K562 (cell line): ENCODE results near the gene SSU72. TPM values are rescaled to one million over a fixed set of nuclear protein-coding genes. Genes with fewer than 3 reads are reported as not detected.
A peak's percentile ranks its signal among the peaks of the same experiment; 100 is the strongest.
"Not testable (repeated sequence)": the region's sequence is repeated elsewhere in the genome, so short reads cannot be mapped to it uniquely, and the experiment has no call there.

Experiments used
- ATAC-seq: fragments of 200-7000 bp; cut with Tn5 transposase; 3 replicates; pipeline ENCODE4 v1.9.1; 2020; ENCODE audit warnings: moderate library complexity
- BruUV-seq: library from RNA; stranded (reverse); fragments of 400-500 nt; replicated peaks from 2 replicates; lab custom pipeline; 2021; lab: Mats Ljungman, UMichigan
- CTCF ChIA-PET: fragments of 300-600 bp; formaldehyde crosslinking; extraction: SDS; loops from one replicate; lab custom pipeline; 2021; ENCODE audit warnings: low intra/inter-chr PET ratio; lab: Yijun Ruan, JAX
- POLR2A ChIA-PET: fragments of 300-600, 350-650 bp; sonication (Branson Sonifier 250); formaldehyde crosslinking; extraction: SDS; loops from one replicate; lab custom pipeline; 2021; ENCODE audit warnings: antibody characterized with exemption, inconsistent platforms; lab: Yijun Ruan, JAX
- DNase-seq, 4 experiments: peaks; one replicate each; pipeline versions ENCODE4 v3.0.0 to v3.0.0-alpha.2; 2011 to 2018; ENCODE audit warnings: low spot score in 3 of 4, mixed read lengths in 3 of 4; ENCODE audit errors: extremely low read depth in 1 of 4
- FAIRE-seq: peaks from 2 replicates; lab custom pipeline; 2011; peaks lifted over from hg19 to GRCh38; lab: Jason Lieb, UNC
- H2AFZ ChIP-seq: 2 replicates; pipeline ENCODE4 v1.6.0; 2011; ENCODE audit warnings: low read depth, low read length, control low read depth, inconsistent platforms
- H3K27ac ChIP-seq: fragments of 200-600 bp; 3 replicates; pipeline ENCODE4 v1.8.0; 2011; ENCODE audit warnings: low read depth, mild to moderate bottlenecking, control low read depth, inconsistent platforms, low read length, moderate library complexity, mixed read lengths; ENCODE audit errors: extremely low read depth
- H3K27me3 ChIP-seq, 2 experiments: fragments of 300-600 bp in 1 of 2; 2 replicates in 1 of 2; 3 replicates in 1 of 2; pipeline versions ENCODE4 v1.6.0 to v1.8.0; 2011; ENCODE audit warnings: inconsistent platforms in 2 of 2, low read length in 2 of 2, mild to moderate bottlenecking in 1 of 2, mixed read lengths in 1 of 2, moderate library complexity in 1 of 2; ENCODE audit not compliant: control insufficient read depth in 2 of 2, insufficient read depth in 2 of 2
- H3K36me3 ChIP-seq: fragments of 300-600 bp; 3 replicates; pipeline ENCODE4 v1.8.0; 2011; ENCODE audit warnings: mild to moderate bottlenecking, low read length, inconsistent platforms; ENCODE audit not compliant: control insufficient read depth, insufficient read depth
- H3K4me1 ChIP-seq, 2 experiments: fragments of 200-600 bp in 1 of 2; replicated peaks in 1 of 2; 2 replicates in 1 of 2; 3 replicates in 1 of 2; pipeline versions ENCODE4 v1.5.1 to v1.8.0; 2011; ENCODE audit warnings: inconsistent platforms in 2 of 2, low read length in 2 of 2, mild to moderate bottlenecking in 1 of 2, mixed read lengths in 1 of 2, moderate library complexity in 1 of 2; ENCODE audit not compliant: control insufficient read depth in 2 of 2, insufficient read depth in 2 of 2
- H3K4me2 ChIP-seq: 2 replicates; pipeline ENCODE4 v1.6.1; 2011; ENCODE audit warnings: low read length, control low read depth, inconsistent platforms, mixed read lengths; ENCODE audit not compliant: insufficient read depth
- H3K4me3 ChIP-seq: fragments of 200-600 bp; sonication (generic), shearing (Covaris generic); 2 replicates; pipeline ENCODE4 v1.5.1; 2016; ENCODE audit warnings: control low read depth, inconsistent platforms
- H3K79me2 ChIP-seq: fragments of 200-600 bp; 3 replicates; pipeline ENCODE4 v1.8.0; 2011; ENCODE audit warnings: low read length, inconsistent platforms; ENCODE audit not compliant: control insufficient read depth, insufficient read depth
- H3K9ac ChIP-seq, 2 experiments: 2 replicates each; pipeline versions ENCODE4 v1.6.0 to v1.6.1; 2011; ENCODE audit warnings: low read depth in 2 of 2, low read length in 2 of 2, control low read depth in 1 of 2, inconsistent platforms in 1 of 2, mild to moderate bottlenecking in 1 of 2, mixed read lengths in 1 of 2; ENCODE audit not compliant: insufficient read depth in 1 of 2
- H3K9me1 ChIP-seq: one replicate; pipeline ENCODE4 v1.6.0; 2011; ENCODE audit warnings: inconsistent platforms, mild to moderate bottlenecking, low read length, moderate library complexity; ENCODE audit not compliant: control insufficient read depth, insufficient read depth
- H3K9me3 ChIP-seq: replicated peaks from 2 replicates; pipeline ENCODE4 v1.5.1; 2011; ENCODE audit warnings: low read depth, low read length, inconsistent platforms; ENCODE audit not compliant: control insufficient read depth, insufficient read depth
- H4K20me1 ChIP-seq: replicated peaks from 2 replicates; pipeline ENCODE4 v1.6.1; 2011; ENCODE audit warnings: low read length, inconsistent platforms, mixed read lengths; ENCODE audit not compliant: control insufficient read depth, insufficient read depth
- HES1 ChIP-seq: fragments of 450-650 bp; IDR thresholded peaks from 2 replicates; pipeline ENCODE4 v1.6.1; 2016; ENCODE audit warnings: low read depth, mild to moderate bottlenecking, moderate library complexity
- POLR2A ChIP-seq: fragments of 450-650 bp; conservative IDR thresholded peaks from 2 replicates; pipeline ENCODE4 v1.6.1; 2016
- POLR2G ChIP-seq: fragments of 200-400 bp; formaldehyde crosslinking; IDR thresholded peaks from 2 replicates; pipeline ENCODE4 v1.6.1; 2017; ENCODE audit warnings: low read depth, mild to moderate bottlenecking, antibody characterized with exemption, low read length, moderate library complexity
- PRDM10 ChIP-seq: fragments of 450-650 bp; IDR thresholded peaks from 2 replicates; pipeline ENCODE4 v1.6.1; 2018; ENCODE audit not compliant: partially characterized antibody
- WGBS: fragments of 100-300 bp; shearing (Covaris generic); methylation state at CpG from one replicate; pipeline ENCODE4 v1.1.6; 2016; ENCODE audit warnings: low coverage, mixed read lengths; ENCODE audit not compliant: insufficient coverage; ENCODE audit errors: missing lambda C conversion rate; 5-methylcytosine and 5-hydroxymethylcytosine counted together
- in situ Hi-C: fragments of 300-500 bp; cut with MboI; formaldehyde crosslinking; loops from 4 replicates; pipeline ENCODE4 v1.15.0; 2018; ENCODE audit warnings: inconsistent platforms, mixed read lengths
- intact Hi-C: fragments of 100-400 bp; cut with micrococcal nuclease; formaldehyde crosslinking; loops from 2 replicates; pipeline ENCODE4 v1.14.2; 2022
- polyA plus RNA-seq, 8 experiments: library from polyadenylated mRNA; depleted of rRNA in 4 of 8; stranded (reverse) in 5 of 8; unstranded in 3 of 8; fragments of >200 nt; fragmentation: Nextera tagmentation in 2 of 8; fragmentation: Illumina TruSeq in 1 of 8; extraction: Ambion mirVana in 2 of 8; extraction: Trizol in 1 of 8; gene quantifications; 2 replicates each; pipeline versions ENCODE4 v1.2.1 to v1.2.3, GENCODE V29; 2011 to 2014; ENCODE audit warnings: inconsistent platforms in 1 of 8, missing spikeins in 1 of 8
- total RNA-seq, 7 experiments: library from RNA; depleted of rRNA in 6 of 7; stranded (reverse); fragments of >200 nt in 6 of 7; fragmentation: Illumina TruSeq in 2 of 7; extraction: Trizol in 2 of 7; gene quantifications; 2 replicates each; pipeline versions ENCODE4 v1.2.1 to v1.2.3, GENCODE V29; 2011 to 2021; ENCODE audit warnings: low replicate concordance in 1 of 7

Gene SSU72
- total and polyA plus RNA-seq, 9 of the 15 experiments (the other 6 are each of a cell fraction or from before 2014, with no cell fraction given) = 70.8 to 201 (median 94.6) TPM

GRCh38 chr1:1558591-1558990, 16.1 kb downstream of the SSU72 start:
- DNase-seq (no peak), ATAC-seq (no peak), FAIRE-seq (no peak)
- peaks cover 25% of the 10 kb centered on the region; the same call in 1 of the 2 replicates for H4K20me1 ChIP-seq
- intact Hi-C loops (no loop called here), in situ Hi-C loops (no loop called here)
- no peak overlapping the region for H3K4me3 ChIP-seq
- H3K27ac ChIP-seq = no peak overlapping the region
- no peaks in the 10 kb centered on the region for H3K27me3 ChIP-seq
- ChIA-PET POLR2A (interaction anchor here (0.5 to 5.0 kb wide), 8 partner anchors 9 to 428 kb away, joined by 3 to 36 read pairs (median 4); no protein-coding TSS in a partner anchor), CTCF (no interaction called here)
- 92% methylated on average over 4 of the region's 4 CpGs for whole genome bisulfite sequencing
- TF ChIP-seq POLR2A (peak; percentile 9; the same call in 1 of the 2 replicates), HES1 (no peak)
- peaks cover 75% of the 10 kb centered on the region; the same call in 2 of the 3 replicates for H3K36me3 ChIP-seq
- peaks cover 3% of the 10 kb centered on the region for H3K9me1 ChIP-seq
- H3K9me3 ChIP-seq = no peaks in the 10 kb centered on the region; the same call in 1 of the 2 replicates
- peaks cover 46% of the 10 kb centered on the region for H3K79me2 ChIP-seq
- no peak overlapping the region for H2AFZ ChIP-seq
- no peak overlapping the region; a peak in 1 of 4 replicates for H3K9ac ChIP-seq
- peaks cover 0 to 36% of the 10 kb centered on the region in 2 experiments; a peak in 3 of 5 replicates for H3K4me1 ChIP-seq
- BruUV-seq = no TSS peak
- H3K4me2 ChIP-seq = no peak overlapping the region

GRCh38 chr1:1557688-1558087, 17.0 kb downstream of the SSU72 start:
- DNase-seq, H2AFZ ChIP-seq, CTCF ChIA-PET, H3K27me3 ChIP-seq, H3K4me2 ChIP-seq, H3K9ac ChIP-seq, H3K4me3 ChIP-seq, intact Hi-C loops, BruUV-seq, FAIRE-seq, in situ Hi-C loops, H3K9me3 ChIP-seq, H3K9me1 ChIP-seq, H3K27ac ChIP-seq, ATAC-seq: not testable (repeated sequence)
- POLR2A ChIA-PET = interaction anchor here (0.7 to 5.0 kb wide), 6 partner anchors 8 to 158 kb away, joined by 3 to 36 read pairs (median 4); no protein-coding TSS in a partner anchor
- peaks cover 66% of the 10 kb centered on the region; the same call in 2 of the 3 replicates for H3K36me3 ChIP-seq
- WGBS = 95% methylated on average over 7 of the region's 7 CpGs
- H3K79me2 ChIP-seq = peaks cover 41% of the 10 kb centered on the region
- peaks cover 25% of the 10 kb centered on the region; the same call in 1 of the 2 replicates for H4K20me1 ChIP-seq
- H3K4me1 ChIP-seq = peaks cover 0 to 33% of the 10 kb centered on the region in 2 experiments; a peak in 3 of 5 replicates
- TF ChIP-seq POLR2G (0 out of 2 replicates have a peak, but pooled peaks have one; percentile 28), PRDM10 (peak; percentile 89)
